Measurements from ENCODE around the gene TMEM259.

GRCh38 chr19:963486-963951 lies 57.4 kb downstream of the TMEM259 start:
- TF ChIP-seq CTCF (IDR thresholded peaks at IDR 0.05) (no peak), POLR2AphosphoS5 (IDR thresholded peaks at IDR 0.05) (no peak), POLR2A (IDR thresholded peaks at IDR 0.05) (no peak)
